Mesodermal cell (in vitro differentiated cells): ENCODE results near the gene NPW.

Experiments
- H3K27ac ChIP-seq: 2 replicates; pipeline ENCODE4 v1.7.0; 2013; ENCODE audit warnings: mild to moderate bottlenecking, low read depth, low read length, moderate library complexity; ENCODE audit not compliant: severe bottlenecking
- H3K36me3 ChIP-seq: 2 replicates; pipeline ENCODE4 v1.7.1; 2013; ENCODE audit warnings: mild to moderate bottlenecking, low read length, moderate library complexity; ENCODE audit not compliant: control insufficient read depth, insufficient read depth
- H3K4me1 ChIP-seq: one replicate; pipeline ENCODE4 v1.7.1; 2013; ENCODE audit warnings: mild to moderate bottlenecking, low read length; ENCODE audit not compliant: insufficient read depth, control insufficient read depth, poor library complexity, severe bottlenecking
- H3K4me3 ChIP-seq: 2 replicates; pipeline ENCODE4 v1.7.0; 2013; ENCODE audit warnings: low read length, control low read depth, mild to moderate bottlenecking; ENCODE audit not compliant: insufficient read depth, poor library complexity, severe bottlenecking; ENCODE audit errors: extremely low read depth
- H3K9me3 ChIP-seq: 2 replicates; pipeline ENCODE4 v1.7.1; 2013; ENCODE audit warnings: mild to moderate bottlenecking, low read length, moderate library complexity; ENCODE audit not compliant: control insufficient read depth
- WGBS, 2 experiments: methylation state at CpG; one replicate each; pipeline ENCODE4 v1.1.5; 2013; ENCODE audit warnings: missing lambda C conversion rate in 2 of 2; ENCODE audit not compliant: insufficient coverage in 2 of 2; 5-methylcytosine and 5-hydroxymethylcytosine counted together

Gene NPW

DNA sequence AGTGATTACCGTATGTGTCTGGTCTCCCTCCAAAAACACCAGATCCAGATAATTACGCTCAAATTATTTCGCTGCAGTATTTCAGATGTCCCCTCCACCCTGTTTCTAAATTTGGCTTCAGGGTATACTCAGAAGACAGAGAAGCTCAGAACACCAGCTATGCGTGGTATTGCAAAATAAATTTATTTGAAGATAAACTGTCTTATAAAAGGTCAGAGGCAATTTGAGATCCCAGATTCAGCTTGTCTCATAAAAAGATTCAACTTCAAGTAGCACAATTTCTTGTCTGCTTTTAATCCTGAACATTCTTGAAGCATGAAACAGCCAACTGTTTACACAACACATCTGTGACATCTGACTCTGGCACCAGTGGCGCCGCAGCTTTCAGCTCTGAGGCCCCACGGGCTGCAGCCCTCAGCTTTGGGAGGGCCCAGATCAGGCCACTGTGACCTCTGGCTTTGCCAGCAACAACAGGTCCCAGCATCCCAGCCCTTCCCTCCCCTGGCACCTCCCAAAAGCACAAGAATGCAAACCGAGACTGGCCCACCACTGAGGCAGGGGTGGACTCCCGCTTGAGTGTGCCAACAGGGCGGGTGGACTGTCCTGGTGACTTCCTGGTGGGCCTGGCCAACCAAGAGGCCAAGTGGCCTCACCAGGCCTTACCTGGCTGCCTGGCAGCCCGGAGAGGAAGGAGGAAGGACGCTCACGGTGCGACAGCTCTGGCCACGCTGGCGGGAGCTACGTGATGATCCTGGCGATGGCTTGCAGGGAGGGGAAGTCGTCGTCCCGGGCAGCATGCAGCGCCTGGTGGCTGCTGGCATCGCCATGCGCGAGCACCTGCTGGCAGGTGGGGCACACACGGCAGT, 21.9 kb upstream of the NPW start:
- Histone ChIP-seq H3K9me3 (no peaks in the 10 kb centered on the region), H3K4me3 (no peak overlapping the region), H3K36me3 (peaks cover 64% of the 10 kb centered on the region), H3K4me1 (peaks cover 5% of the 10 kb centered on the region), H3K27ac (no peak overlapping the region)
- WGBS, 2 experiments: 96 to 98% methylated on average over 20 to 25 of the region's 26 CpGs

GRCh38 chr16:1998360-1998835, 21.2 kb upstream of the NPW start:
- 98 to 99% methylated on average over 18 to 27 of the region's 27 CpGs for WGBS, 2 experiments
- Histone ChIP-seq H3K4me1 (peaks cover 5% of the 10 kb centered on the region), H3K4me3 (no peak overlapping the region), H3K27ac (no peak overlapping the region), H3K36me3 (peaks cover 70% of the 10 kb centered on the region), H3K9me3 (no peaks in the 10 kb centered on the region)

DNA sequence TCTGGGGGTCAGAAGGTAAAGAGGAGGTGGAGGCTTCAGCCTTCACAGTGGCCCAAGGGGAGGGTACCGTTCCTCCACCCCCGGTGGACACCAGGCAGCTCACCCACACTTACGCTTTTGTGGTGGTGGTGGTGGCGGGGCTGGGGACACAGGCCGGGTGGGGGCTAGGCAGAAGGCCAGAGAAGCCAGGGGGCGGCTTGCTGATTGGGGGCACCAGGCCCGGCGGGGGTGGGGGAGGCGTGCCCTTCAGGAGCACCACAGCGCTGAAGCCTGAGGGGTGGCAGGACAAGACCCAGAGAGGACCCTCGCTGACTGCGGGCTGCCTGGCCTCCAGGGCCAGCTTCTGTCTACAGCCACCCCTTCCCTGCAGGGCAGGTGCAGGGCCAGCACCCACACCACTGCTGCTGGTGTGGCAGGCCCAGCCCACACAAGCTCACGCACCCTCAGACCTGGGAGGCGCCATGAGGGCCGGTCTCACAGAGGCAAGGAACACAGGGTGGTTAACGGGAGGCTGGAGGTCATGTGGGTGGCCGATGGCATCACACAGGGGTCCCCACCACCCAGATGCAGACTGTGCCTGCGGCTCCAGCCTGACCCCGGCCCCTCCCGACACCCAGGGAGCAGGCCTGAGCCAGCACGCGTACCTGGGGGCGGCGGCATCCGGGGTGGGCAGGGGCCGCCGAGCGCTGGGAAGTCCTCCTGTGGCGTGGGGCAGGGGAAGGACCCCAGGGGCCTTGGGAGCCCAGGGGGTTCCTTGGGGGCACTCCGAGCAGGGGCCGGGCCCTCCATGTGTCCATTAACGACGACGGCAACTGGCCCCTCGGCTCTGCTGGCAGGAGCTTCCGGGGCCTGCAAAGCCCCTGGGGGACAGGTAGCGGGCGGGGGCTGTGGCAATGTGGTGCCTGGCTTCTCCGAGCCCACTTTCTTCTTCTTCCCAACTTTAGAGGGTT, 20.5 kb upstream of the NPW start:
- no peak overlapping the region for H3K27ac ChIP-seq
- WGBS, 2 experiments: 93 to 97% methylated on average over 32 to 36 of the region's 39 CpGs
- peaks cover 5% of the 10 kb centered on the region for H3K4me1 ChIP-seq
- no peaks in the 10 kb centered on the region for H3K9me3 ChIP-seq
- H3K4me3 ChIP-seq: no peak overlapping the region
- peaks cover 73% of the 10 kb centered on the region for H3K36me3 ChIP-seq

- Histone ChIP-seq H3K36me3 (peaks cover 73% of the 10 kb centered on the region), H3K9me3 (no peaks in the 10 kb centered on the region)
Observed at GRCh38 chr16:1999866-2000514, 19.6 kb upstream of the NPW start.

DNA sequence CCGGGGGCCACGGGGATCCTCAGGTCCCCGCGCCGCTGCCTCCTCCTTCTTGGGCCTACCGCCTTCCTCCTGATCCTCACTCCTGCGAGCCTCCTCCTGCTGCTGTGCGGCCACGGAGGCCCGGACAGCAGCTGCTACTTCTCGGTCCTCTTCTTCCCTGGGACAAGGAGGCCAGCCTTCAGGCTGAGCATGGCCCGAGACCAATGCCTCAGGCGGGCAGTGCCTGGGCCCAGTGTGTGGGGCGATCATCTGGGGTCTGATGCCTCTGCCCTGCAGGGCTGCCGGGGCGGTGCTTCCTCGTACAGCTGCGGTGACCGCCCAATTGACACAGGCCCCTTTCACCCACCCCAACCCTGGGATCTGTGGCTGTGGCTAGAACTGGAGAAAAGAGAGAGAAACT, 18.6 kb upstream of the NPW start:
- Histone ChIP-seq H3K4me1 (peaks cover 14% of the 10 kb centered on the region), H3K36me3 (peaks cover 75% of the 10 kb centered on the region), H3K27ac (no peak overlapping the region), H3K9me3 (no peaks in the 10 kb centered on the region), H3K4me3 (no peak overlapping the region)
- 99% methylated on average over 17 to 19 of the region's 19 CpGs for WGBS, 2 experiments

More at GRCh38 chr16:1999866-2000514, 19.6 kb upstream of the NPW start:
- H3K27ac ChIP-seq: no peak overlapping the region
- no peak overlapping the region for H3K4me3 ChIP-seq
- 96 to 97% methylated on average over 21 to 22 of the region's 28 CpGs for WGBS, 2 experiments
- H3K4me1 ChIP-seq: peaks cover 13% of the 10 kb centered on the region

- H3K9me3 ChIP-seq: no peaks in the 10 kb centered on the region
- peaks cover 16% of the 10 kb centered on the region for H3K4me1 ChIP-seq
- H3K36me3 ChIP-seq: peaks cover 78% of the 10 kb centered on the region
- no peak overlapping the region for H3K27ac ChIP-seq
- WGBS, 2 experiments: 97% methylated on average over 52 to 53 of the region's 53 CpGs
- no peak overlapping the region for H3K4me3 ChIP-seq
Observed at GRCh38 chr16:2001456-2002355, 17.9 kb upstream of the NPW start.

DNA sequence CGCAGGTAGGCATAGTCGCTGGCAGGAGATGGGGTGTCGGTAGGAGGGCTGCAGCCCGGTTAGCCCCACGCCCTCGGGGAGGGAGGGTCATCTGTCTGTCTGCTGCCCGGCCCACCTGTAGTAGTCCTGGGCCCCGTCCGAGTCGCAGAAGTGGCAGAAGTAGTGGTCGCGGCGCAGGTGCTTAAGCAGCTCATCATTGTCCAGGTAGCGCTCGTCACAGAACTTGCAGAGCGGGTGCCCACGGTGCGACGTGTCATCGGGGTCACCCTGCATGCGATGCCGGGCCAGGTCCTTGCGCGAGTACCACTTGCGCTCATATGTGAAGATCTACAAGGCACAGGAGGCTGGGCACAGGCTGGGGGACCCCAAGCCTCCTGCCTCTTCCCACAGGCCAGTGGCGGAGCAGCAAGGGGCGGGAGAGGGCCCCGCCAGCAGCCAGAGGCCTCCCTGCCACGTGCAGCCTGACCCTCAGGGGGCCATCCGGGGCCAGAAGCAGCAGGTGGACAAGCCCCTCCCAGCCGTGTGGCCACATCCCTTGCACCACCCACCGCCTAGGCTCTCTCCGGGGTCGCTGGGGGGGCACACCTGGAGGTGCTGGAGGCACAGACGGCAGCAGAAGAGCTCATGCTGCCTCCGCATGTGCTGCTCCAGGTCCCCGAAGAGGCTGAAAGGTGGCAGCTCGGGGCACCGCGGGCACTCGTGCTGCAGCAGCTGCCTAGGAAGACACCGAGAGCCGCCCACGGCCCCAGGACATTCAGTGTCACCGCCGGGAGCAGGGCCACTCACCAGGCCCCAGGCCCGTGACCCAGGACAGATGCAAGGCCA, 17.0 kb upstream of the NPW start:
- Histone ChIP-seq H3K36me3 (peaks cover 78% of the 10 kb centered on the region), H3K4me3 (no peak overlapping the region)
- 96 to 97% methylated on average over 47 of the region's 47 CpGs for WGBS, 2 experiments

DNA sequence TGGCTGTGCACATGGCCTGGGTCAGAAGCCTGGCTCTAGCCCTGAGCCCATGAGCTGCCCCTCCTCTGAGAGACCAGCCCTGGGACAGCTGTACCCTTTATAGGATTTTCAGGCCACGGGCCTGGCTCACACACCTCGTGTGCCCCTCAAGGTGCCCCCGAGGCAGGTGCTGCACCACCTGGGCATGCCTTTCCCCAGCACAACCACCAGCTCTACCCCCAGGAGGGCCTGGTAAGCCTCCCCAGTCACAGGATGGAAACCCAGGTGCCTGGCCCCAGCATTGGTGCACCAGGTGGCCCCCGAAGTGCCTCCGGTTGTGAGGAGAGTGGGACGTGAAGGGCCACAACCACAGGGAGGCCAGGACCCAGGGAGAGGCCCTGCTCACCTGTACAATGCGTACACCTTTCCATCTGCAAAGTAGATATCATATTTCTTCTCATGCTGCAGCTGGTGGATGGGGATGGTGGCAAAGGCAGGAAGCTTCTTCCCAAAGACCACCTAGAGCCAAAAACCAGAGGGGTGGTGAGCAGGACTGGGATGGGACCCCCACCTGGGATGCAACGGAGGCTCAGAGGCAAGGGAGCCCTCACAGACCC, 16.3 kb upstream of the NPW start:
- WGBS, 2 experiments: 79 to 90% methylated on average over 3 to 8 of the region's 8 CpGs
- Histone ChIP-seq H3K9me3 (no peaks in the 10 kb centered on the region), H3K4me1 (peaks cover 28% of the 10 kb centered on the region), H3K27ac (no peak overlapping the region), H3K36me3 (peaks cover 78% of the 10 kb centered on the region), H3K4me3 (no peak overlapping the region)

More for the DNA sequence above, 17.0 kb upstream of the NPW start:
- peaks cover 25% of the 10 kb centered on the region for H3K4me1 ChIP-seq
- no peaks in the 10 kb centered on the region for H3K9me3 ChIP-seq
- H3K27ac ChIP-seq: no peak overlapping the region
